ENCODE data around the gene IPO9.

Gene IPO9

DNA sequence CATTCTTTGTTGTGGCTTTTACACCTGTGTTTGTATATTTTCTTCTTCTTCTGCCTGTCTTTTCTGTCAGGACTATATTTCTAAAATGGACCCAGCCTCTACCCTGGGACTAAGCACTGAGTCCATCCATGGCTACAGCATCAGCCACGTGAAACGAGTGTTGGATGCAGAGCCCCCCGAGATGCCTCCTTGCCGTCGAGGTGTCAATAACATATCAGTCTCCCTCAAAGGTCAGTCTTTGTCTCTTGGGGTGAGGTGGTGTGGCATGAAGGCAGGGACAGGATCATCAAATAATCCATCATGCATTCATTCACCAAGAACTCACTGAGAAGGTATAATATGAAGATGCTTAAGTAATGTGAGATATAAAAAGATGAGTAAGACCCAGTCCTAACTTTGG lies 19.1 kb upstream of the IPO9 start:
- TF ChIP-seq, protein P1, sequence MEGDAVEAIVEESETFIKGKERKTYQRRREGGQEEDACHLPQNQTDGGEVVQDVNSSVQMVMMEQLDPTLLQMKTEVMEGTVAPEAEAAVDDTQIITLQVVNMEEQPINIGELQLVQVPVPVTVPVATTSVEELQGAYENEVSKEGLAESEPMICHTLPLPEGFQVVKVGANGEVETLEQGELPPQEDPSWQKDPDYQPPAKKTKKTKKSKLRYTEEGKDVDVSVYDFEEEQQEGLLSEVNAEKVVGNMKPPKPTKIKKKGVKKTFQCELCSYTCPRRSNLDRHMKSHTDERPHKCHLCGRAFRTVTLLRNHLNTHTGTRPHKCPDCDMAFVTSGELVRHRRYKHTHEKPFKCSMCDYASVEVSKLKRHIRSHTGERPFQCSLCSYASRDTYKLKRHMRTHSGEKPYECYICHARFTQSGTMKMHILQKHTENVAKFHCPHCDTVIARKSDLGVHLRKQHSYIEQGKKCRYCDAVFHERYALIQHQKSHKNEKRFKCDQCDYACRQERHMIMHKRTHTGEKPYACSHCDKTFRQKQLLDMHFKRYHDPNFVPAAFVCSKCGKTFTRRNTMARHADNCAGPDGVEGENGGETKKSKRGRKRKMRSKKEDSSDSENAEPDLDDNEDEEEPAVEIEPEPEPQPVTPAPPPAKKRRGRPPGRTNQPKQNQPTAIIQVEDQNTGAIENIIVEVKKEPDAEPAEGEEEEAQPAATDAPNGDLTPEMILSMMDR (IDR thresholded peaks at IDR 0.05; ENCODE audit: low read length) = no peak
- no peak for TF ChIP-seq EZH2 (IDR thresholded peaks at IDR 0.05; ENCODE audit: borderline replicate concordance, low read length)
- no peaks in the 10 kb centered on the region for H3F3A ChIP-seq (ENCODE audit: insufficient read depth, low read length)
- H3K9me3 ChIP-seq (ENCODE audit: low read length) = no peaks in the 10 kb centered on the region
- no peak overlapping the region for H2AFZ ChIP-seq (ENCODE audit: low read length)
- H3K27me3 ChIP-seq (ENCODE audit: insufficient read depth, low read length) = peaks cover 3% of the 10 kb centered on the region; the same call in 1 of the 2 replicates
- no peaks in the 10 kb centered on the region for H3K9me2 ChIP-seq (ENCODE audit: low read depth, low read length)
- no peak overlapping the region for H3K27ac ChIP-seq (ENCODE audit: low read depth, low read length, poor library complexity, severe bottlenecking)
- H3K4me2 ChIP-seq (ENCODE audit: low read length) = no peak overlapping the region
- no peak overlapping the region for H3K9ac ChIP-seq (ENCODE audit: low read length)
- no peak overlapping the region for H3K4me3 ChIP-seq (ENCODE audit: low read depth, low read length, poor library complexity, severe bottlenecking)
- H3K4me1 ChIP-seq (ENCODE audit: insufficient read depth, low read length, severe bottlenecking) = no peaks in the 10 kb centered on the region
- H3K36me3 ChIP-seq (ENCODE audit: insufficient read depth, low read length) = no peaks in the 10 kb centered on the region
- H4K20me1 ChIP-seq (ENCODE audit: insufficient read depth, low read length) = no peaks in the 10 kb centered on the region
- no peaks in the 10 kb centered on the region for H3K79me2 ChIP-seq (ENCODE audit: insufficient read depth, low read length)

- H3K9ac ChIP-seq (ENCODE audit: low read length) = no peak overlapping the region
- peaks cover 3% of the 10 kb centered on the region; the same call in 1 of the 2 replicates for H3K27me3 ChIP-seq (ENCODE audit: insufficient read depth, low read length)
- no peak overlapping the region for H3K4me2 ChIP-seq (ENCODE audit: low read length)
- no peak overlapping the region for H3K4me3 ChIP-seq (ENCODE audit: low read depth, low read length, poor library complexity, severe bottlenecking)
- no peaks in the 10 kb centered on the region for H3K79me2 ChIP-seq (ENCODE audit: insufficient read depth, low read length)
- H3K27ac ChIP-seq (ENCODE audit: low read depth, low read length, poor library complexity, severe bottlenecking) = no peak overlapping the region
- no peak overlapping the region for H2AFZ ChIP-seq (ENCODE audit: low read length)
- H3F3A ChIP-seq (ENCODE audit: insufficient read depth, low read length) = no peaks in the 10 kb centered on the region
- no peaks in the 10 kb centered on the region for H3K36me3 ChIP-seq (ENCODE audit: insufficient read depth, low read length)
- H4K20me1 ChIP-seq (ENCODE audit: insufficient read depth, low read length) = no peaks in the 10 kb centered on the region
- no peaks in the 10 kb centered on the region for H3K4me1 ChIP-seq (ENCODE audit: insufficient read depth, low read length, severe bottlenecking)
- H3K9me2 ChIP-seq (ENCODE audit: low read depth, low read length) = no peaks in the 10 kb centered on the region
- no peaks in the 10 kb centered on the region for H3K9me3 ChIP-seq (ENCODE audit: low read length)
- no peak for TF ChIP-seq EZH2 (IDR thresholded peaks at IDR 0.05; ENCODE audit: borderline replicate concordance, low read length)
- TF ChIP-seq, protein P1 (IDR thresholded peaks at IDR 0.05; ENCODE audit: low read length) = no peak
These were observed 18.3 kb upstream of the IPO9 start for GRCh38 chr1:201810466-201811216.

DNA sequence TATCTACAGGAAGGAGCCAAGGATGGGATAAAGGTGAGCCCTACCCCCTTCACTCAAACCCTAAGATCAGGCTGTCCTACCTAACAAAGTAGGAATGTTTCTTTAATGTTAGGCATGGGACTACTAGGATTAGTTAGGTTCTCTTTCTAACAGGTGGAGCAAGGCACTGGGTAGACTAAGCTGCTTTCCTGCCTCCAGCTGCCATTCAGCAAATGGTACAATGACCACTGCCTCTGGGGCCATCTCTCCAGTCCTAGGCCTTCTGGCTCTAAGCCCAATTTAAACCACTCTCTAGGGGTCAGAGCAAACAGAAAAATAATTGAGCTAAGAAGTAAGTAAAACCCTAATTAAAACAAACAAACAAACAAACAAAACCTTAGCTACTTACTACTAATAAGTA lies 15.7 kb upstream of the IPO9 start:
- H3K4me1 ChIP-seq (ENCODE audit: insufficient read depth, low read length, severe bottlenecking) = no peaks in the 10 kb centered on the region
- no peak overlapping the region for H2AFZ ChIP-seq (ENCODE audit: low read length)
- H3K27me3 ChIP-seq (ENCODE audit: insufficient read depth, low read length) = peaks cover 3% of the 10 kb centered on the region; the same call in 1 of the 2 replicates
- no peaks in the 10 kb centered on the region for H3K9me2 ChIP-seq (ENCODE audit: low read depth, low read length)
- H3K27ac ChIP-seq (ENCODE audit: low read depth, low read length, poor library complexity, severe bottlenecking) = no peak overlapping the region
- H3K4me2 ChIP-seq (ENCODE audit: low read length) = no peak overlapping the region
- H4K20me1 ChIP-seq (ENCODE audit: insufficient read depth, low read length) = no peaks in the 10 kb centered on the region
- TF ChIP-seq EZH2 (IDR thresholded peaks at IDR 0.05; ENCODE audit: borderline replicate concordance, low read length) = no peak
- TF ChIP-seq, protein P1 (IDR thresholded peaks at IDR 0.05; ENCODE audit: low read length) = no peak
- no peaks in the 10 kb centered on the region for H3K9me3 ChIP-seq (ENCODE audit: low read length)
- H3K4me3 ChIP-seq (ENCODE audit: low read depth, low read length, poor library complexity, severe bottlenecking) = no peak overlapping the region
- H3K9ac ChIP-seq (ENCODE audit: low read length) = no peak overlapping the region
- H3F3A ChIP-seq (ENCODE audit: insufficient read depth, low read length) = no peaks in the 10 kb centered on the region
- no peaks in the 10 kb centered on the region for H3K36me3 ChIP-seq (ENCODE audit: insufficient read depth, low read length)
- no peaks in the 10 kb centered on the region for H3K79me2 ChIP-seq (ENCODE audit: insufficient read depth, low read length)
